IMR-90 (cell line): ENCODE data around the gene ATG5. TPM values are rescaled to one million over a fixed set of nuclear protein-coding genes. Genes with fewer than 3 reads are reported as not detected.

ENCODE experiments used
- ATAC-seq: fragments of 200-7000 bp; cut with Tn5 transposase; 2 replicates; pipeline ENCODE4 v1.9.1; 2020; ENCODE audit warnings: low read depth, mild to moderate bottlenecking, moderate library complexity
- BruUV-seq: library from RNA; stranded (reverse); fragments of 400-500 nt; replicated peaks from 2 replicates; lab custom pipeline; 2021; lab: Mats Ljungman, UMichigan
- CTCF ChIA-PET: fragments of 300-600 bp; formaldehyde crosslinking; extraction: SDS; loops from one replicate; lab custom pipeline; 2021; ENCODE audit warnings: antibody characterized with exemption; lab: Yijun Ruan, JAX
- POLR2A ChIA-PET: fragments of 300-600 bp; sonication (Branson Sonifier 250); formaldehyde crosslinking; loops from one replicate; lab custom pipeline; 2022; ENCODE audit warnings: antibody characterized with exemption; ENCODE audit not compliant: unreplicated experiment; lab: Charles Lee
- DNase-seq: peaks from one replicate; pipeline ENCODE4 v3.0.0; 2013
- H2AFZ ChIP-seq: replicated peaks from 2 replicates; pipeline ENCODE3; 2013; ENCODE audit warnings: low read length, mild to moderate bottlenecking; ENCODE audit not compliant: poor library complexity
- H2AK5ac ChIP-seq: 2 replicates; pipeline ENCODE4 v1.6.1; 2013; ENCODE audit warnings: low read depth, low read length, inconsistent platforms
- H2AK9ac ChIP-seq: replicated peaks from 2 replicates; pipeline ENCODE3; 2013; ENCODE audit warnings: mild to moderate bottlenecking, low read depth, low read length, moderate library complexity; ENCODE audit not compliant: poor library complexity
- H2BK120ac ChIP-seq: 2 replicates; pipeline ENCODE4 v1.6.1; 2013; ENCODE audit warnings: low read depth, low read length, inconsistent platforms
- H2BK15ac ChIP-seq: 3 replicates; pipeline ENCODE4 v1.6.1; 2013; ENCODE audit warnings: low read depth, low read length, inconsistent platforms
- H2BK20ac ChIP-seq: 2 replicates; pipeline ENCODE4 v1.6.1; 2013; ENCODE audit warnings: low read depth, mild to moderate bottlenecking, inconsistent platforms, low read length, moderate library complexity
- H2BK5ac ChIP-seq: 2 replicates; pipeline ENCODE4 v1.6.1; 2013; ENCODE audit warnings: mild to moderate bottlenecking, low read depth, low read length, inconsistent platforms; ENCODE audit not compliant: poor library complexity, severe bottlenecking
- H3K14ac ChIP-seq: replicated peaks from 2 replicates; pipeline ENCODE4 v1.6.1; 2013; ENCODE audit warnings: low read depth, low read length, inconsistent platforms
- H3K18ac ChIP-seq: 2 replicates; pipeline ENCODE4 v1.6.1; 2013; ENCODE audit warnings: low read depth, low read length, control low read depth
- H3K23ac ChIP-seq: 2 replicates; pipeline ENCODE4 v1.6.1; 2013; ENCODE audit warnings: low read depth, low read length, inconsistent platforms
- H3K27ac ChIP-seq: 2 replicates; pipeline ENCODE4 v1.5.1; 2013; ENCODE audit warnings: mild to moderate bottlenecking, control low read depth, low read length; ENCODE audit not compliant: insufficient read depth
- H3K27me3 ChIP-seq: 2 replicates; pipeline ENCODE4 v1.6.1; 2013; ENCODE audit warnings: low read length; ENCODE audit not compliant: control insufficient read depth, insufficient read depth
- H3K36me3 ChIP-seq: 2 replicates; pipeline ENCODE4 v1.6.1; 2013; ENCODE audit warnings: low read length, mixed read lengths; ENCODE audit not compliant: control insufficient read depth, insufficient read depth
- H3K4ac ChIP-seq: 2 replicates; pipeline ENCODE4 v1.6.1; 2013; ENCODE audit warnings: low read depth, low read length, inconsistent platforms
- H3K4me1 ChIP-seq: 2 replicates; pipeline ENCODE4 v1.6.1; 2013; ENCODE audit warnings: low read length, mixed read lengths; ENCODE audit not compliant: control insufficient read depth, insufficient read depth
- H3K4me2 ChIP-seq: 2 replicates; pipeline ENCODE4 v1.6.1; 2013; ENCODE audit warnings: low read depth, mild to moderate bottlenecking, control low read depth, low read length, moderate library complexity
- H3K4me3 ChIP-seq: 2 replicates; pipeline ENCODE4 v1.5.1; 2013; ENCODE audit warnings: low read depth, mild to moderate bottlenecking, control low read depth, low read length, moderate library complexity; ENCODE audit not compliant: insufficient read depth
- H3K56ac ChIP-seq: 2 replicates; pipeline ENCODE4 v1.6.1; 2013; ENCODE audit warnings: low read length, inconsistent platforms; ENCODE audit not compliant: insufficient read depth; ENCODE audit errors: extremely low read depth
- H3K79me1 ChIP-seq, 2 experiments: 2 replicates each; pipeline ENCODE4 v1.6.1; 2013; ENCODE audit warnings: low read length in 2 of 2, inconsistent platforms in 1 of 2, low read depth in 1 of 2
- H3K9ac ChIP-seq: 2 replicates; pipeline ENCODE4 v1.6.1; 2013; ENCODE audit warnings: low read depth, low read length, control low read depth
- H3K9me1 ChIP-seq: 2 replicates; pipeline ENCODE4 v1.6.1; 2013; ENCODE audit warnings: low read length, inconsistent platforms; ENCODE audit not compliant: insufficient read depth
- H3K9me3 ChIP-seq: 2 replicates; pipeline ENCODE4 v1.6.1; 2013; ENCODE audit warnings: low read length; ENCODE audit not compliant: control insufficient read depth, insufficient read depth
- H4K20me1 ChIP-seq: 2 replicates; pipeline ENCODE4 v1.6.1; 2013; ENCODE audit warnings: low read length, inconsistent platforms; ENCODE audit not compliant: insufficient read depth
- H4K5ac ChIP-seq: 2 replicates; pipeline ENCODE4 v1.6.1; 2013; ENCODE audit warnings: mild to moderate bottlenecking, low read depth, low read length, control low read depth
- H4K8ac ChIP-seq, 2 experiments: 2 replicates each; pipeline ENCODE4 v1.6.1; 2013; ENCODE audit warnings: low read depth in 2 of 2, low read length in 2 of 2, control low read depth in 1 of 2, inconsistent platforms in 1 of 2
- H4K91ac ChIP-seq: 2 replicates; pipeline ENCODE4 v1.6.1; 2013; ENCODE audit warnings: low read depth, low read length, inconsistent platforms; ENCODE audit not compliant: insufficient read depth
- BHLHE40 ChIP-seq: fragments of 150-350 bp; IDR thresholded peaks from 2 replicates; pipeline ENCODE4 v1.6.1; 2016; ENCODE audit warnings: mild to moderate bottlenecking, low read depth, low read length
- CEBPB ChIP-seq: IDR thresholded peaks from 2 replicates; pipeline ENCODE4 v1.6.1; 2012; ENCODE audit warnings: low read depth, low read length, improper control_type of control experiment
- CHD1 ChIP-seq: IDR thresholded peaks from 2 replicates; pipeline ENCODE4 v1.6.1; 2012; ENCODE audit warnings: low read depth, low read length, improper control_type of control experiment
- FOS ChIP-seq: fragments of 150-350 bp; IDR thresholded peaks from 2 replicates; pipeline ENCODE4 v1.6.1; 2016; ENCODE audit warnings: low read depth, low read length
- MAZ ChIP-seq: IDR thresholded peaks from 2 replicates; pipeline ENCODE4 v1.6.1; 2012; ENCODE audit warnings: low read depth, mild to moderate bottlenecking, low read length, improper control_type of control experiment, moderate library complexity, borderline replicate concordance
- RFX5 ChIP-seq: IDR thresholded peaks from 2 replicates; pipeline ENCODE4 v1.8.0; 2012; ENCODE audit warnings: low read depth, mild to moderate bottlenecking, low read length, moderate library complexity
- WGBS, 2 experiments: methylation state at CpG; one replicate each; pipeline versions ENCODE4 v1.1.5 to v1.1.7; 2013; ENCODE audit warnings: missing lambda C conversion rate in 2 of 2; ENCODE audit not compliant: insufficient read length in 1 of 2; ENCODE audit errors: extremely low coverage in 2 of 2; 5-methylcytosine and 5-hydroxymethylcytosine counted together
- dilution Hi-C: fragments of 300-500 bp; cut with HindIII; formaldehyde crosslinking; loops from one replicate; pipeline ENCODE4 v1.14.3; 2018; ENCODE audit warnings: low sequenced_read_pairs; ENCODE audit not compliant: unreplicated experiment
- in situ Hi-C: fragments of 300-500 bp; cut with MboI; formaldehyde crosslinking; loops from 3 replicates; pipeline ENCODE4 v1.14.3; 2019; ENCODE audit warnings: low sequenced_read_pairs, inconsistent platforms, mixed read lengths
- intact Hi-C: fragments of 100-400 bp; cut with micrococcal nuclease; formaldehyde crosslinking; loops from 2 replicates; pipeline ENCODE4 v1.10.0; 2022
- polyA plus RNA-seq, 3 experiments: library from polyadenylated mRNA; depleted of rRNA; stranded (reverse); fragments of >200 nt; gene quantifications; 2 replicates each; pipeline ENCODE4 v1.2.3, GENCODE V29; 2012; ENCODE audit warnings: low replicate concordance in 1 of 3
- total RNA-seq: library from RNA; depleted of rRNA; stranded (reverse); fragments of >200 nt; gene quantifications from 2 replicates; pipeline ENCODE4 v1.2.3, GENCODE V29; 2012

The ATG5 gene
- total and polyA plus RNA-seq, 2 of the 4 experiments (the other 2 are of a cell fraction), result 13.5 to 28.0 TPM

- no peak for TF ChIP-seq FOS
- TF ChIP-seq CHD1, result no peak
- TF ChIP-seq RFX5, result no peak
- no peak for TF ChIP-seq CEBPB
- TF ChIP-seq MAZ, result no peak
- TF ChIP-seq BHLHE40, result no peak
- Histone ChIP-seq H2BK120ac (no peak overlapping the region), H2AFZ (no peak overlapping the region), H3K4me1 (peaks cover 2% of the 10 kb centered on the region; the same call in 1 of the 2 replicates), H3K27me3 (no peaks in the 10 kb centered on the region), H3K4me3 (no peak overlapping the region), H2BK5ac (no peak overlapping the region), H3K79me1 (peaks cover 21 to 42% of the 10 kb centered on the region in 2 experiments), H3K23ac (no peak overlapping the region), H2AK5ac (no peak overlapping the region), H3K14ac (no peak overlapping the region), H3K9me3 (no peaks in the 10 kb centered on the region), H3K56ac (no peak overlapping the region), H3K9me1 (peaks cover 3% of the 10 kb centered on the region; the same call in 1 of the 2 replicates), H3K9ac (no peak overlapping the region), H3K36me3 (peaks cover 3% of the 10 kb centered on the region; the same call in 1 of the 2 replicates), H4K5ac (no peak overlapping the region), H4K20me1 (no peaks in the 10 kb centered on the region), H2AK9ac (no peak overlapping the region), H3K4me2 (no peak overlapping the region), H3K4ac (no peak overlapping the region), H4K8ac (no peak overlapping the region), H2BK20ac (no peak overlapping the region), H3K18ac (no peak overlapping the region), H3K27ac (no peak overlapping the region), H4K91ac (no peak overlapping the region), H2BK15ac (no peak overlapping the region)
- DNase-seq, result peak; percentile 8
- CTCF ChIA-PET, result no interaction called here
- POLR2A ChIA-PET, result no interaction called here
- ATAC-seq, result peak; percentile 57
- intact Hi-C loops (loop anchor here (10.0 kb wide), 1 partner anchor 705 kb away; no protein-coding TSS in a partner anchor), dilution Hi-C loops (no loop called here), in situ Hi-C loops (loop anchor here (10.0 kb wide), 4 partner anchors 215 to 875 kb away; no protein-coding TSS in a partner anchor)
- BruUV-seq, result no TSS peak
- WGBS, 2 experiments, result no CpG with 5 or more reads among the region's 3 CpGs
Measured at GRCh38 chr6:106309766-106310373, 15.7 kb downstream of the ATG5 start.
